GM23248 (cell line): ENCODE data around the gene TTYH1.

Source experiments
- EZH2 ChIP-seq: fragments of 200-600 bp; sonication (generic); IDR thresholded peaks from 2 replicates; pipeline ENCODE4 v1.6.1; 2018; ENCODE audit warnings: antibody characterized with exemption, mild to moderate bottlenecking; ENCODE audit not compliant: insufficient read depth, poor library complexity, severe bottlenecking
- EZH2phosphoT487 ChIP-seq: fragments of 200-600 bp; sonication (generic); IDR thresholded peaks from 2 replicates; pipeline ENCODE4 v1.6.1; 2018; ENCODE audit warnings: antibody characterized with exemption, moderate library complexity, mild to moderate bottlenecking, low read depth; ENCODE audit not compliant: insufficient read depth

DNA sequence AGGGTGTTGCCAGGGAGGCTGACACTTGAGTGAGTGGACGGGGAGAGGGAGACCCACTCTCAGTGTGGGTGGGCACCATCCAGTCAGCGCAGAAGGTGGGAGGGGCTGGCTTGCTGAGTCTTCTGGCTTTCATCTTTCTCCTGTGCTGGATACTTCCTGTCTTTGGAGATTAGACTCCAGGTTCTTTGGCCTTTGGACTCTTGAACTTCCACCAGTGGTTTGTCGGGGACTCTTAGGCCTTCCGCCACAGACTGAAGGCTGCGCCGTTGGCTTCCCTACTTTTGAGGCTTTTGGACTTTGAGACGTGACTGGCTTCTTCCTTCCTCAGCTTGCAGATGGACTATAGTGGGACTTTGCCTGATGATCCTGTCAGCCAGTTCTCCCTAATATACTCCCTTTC is 29.5 kb downstream of the TTYH1 start:
- TF ChIP-seq EZH2 = no peak
- TF ChIP-seq EZH2phosphoT487 = no peak
